ENCODE data around the gene PTCHD4.
"Not testable (repeated sequence)": the region's sequence is repeated elsewhere in the genome, so short reads cannot be mapped to it uniquely, and the experiment has no call there.

PTCHD4 gene

GRCh38 chr6:48110436-48111142 is 408 bp downstream of the PTCHD4 start:
- no peak overlapping the region for H3K27ac ChIP-seq (ENCODE audit: low read depth, low read length, poor library complexity, severe bottlenecking)
- no peak overlapping the region for H3K4me2 ChIP-seq (ENCODE audit: low read length)
- no peaks in the 10 kb centered on the region for H3K36me3 ChIP-seq (ENCODE audit: insufficient read depth, low read length)
- no peaks in the 10 kb centered on the region for H4K20me1 ChIP-seq (ENCODE audit: insufficient read depth, low read length)
- no peaks in the 10 kb centered on the region for H3K4me1 ChIP-seq (ENCODE audit: insufficient read depth, low read length, severe bottlenecking)
- H3K9me3 ChIP-seq (ENCODE audit: low read length), result no peaks in the 10 kb centered on the region
- no peaks in the 10 kb centered on the region for H3K9me2 ChIP-seq (ENCODE audit: low read depth, low read length)
- no peak overlapping the region for H2AFZ ChIP-seq (ENCODE audit: low read length)
- no peak overlapping the region for H3K4me3 ChIP-seq (ENCODE audit: low read depth, low read length, poor library complexity, severe bottlenecking)
- TF ChIP-seq CTCF (IDR thresholded peaks at IDR 0.05; ENCODE audit: low read length), result no peak
- no peak for TF ChIP-seq EZH2 (IDR thresholded peaks at IDR 0.05; ENCODE audit: borderline replicate concordance, low read length)
- no peaks in the 10 kb centered on the region for H3K27me3 ChIP-seq (ENCODE audit: insufficient read depth, low read length)
- no peaks in the 10 kb centered on the region for H3K79me2 ChIP-seq (ENCODE audit: insufficient read depth, low read length)
- H3K9ac ChIP-seq (ENCODE audit: low read length), result no peak overlapping the region
- H3F3A ChIP-seq (ENCODE audit: insufficient read depth, low read length), result no peaks in the 10 kb centered on the region

GRCh38 chr6:48109944-48110343 is 1.1 kb downstream of the PTCHD4 start:
- H3K4me3 ChIP-seq (ENCODE audit: low read depth, low read length, poor library complexity, severe bottlenecking), result no peak overlapping the region

GRCh38 chr6:48102476-48103195 is 8.4 kb downstream of the PTCHD4 start:
- not testable (repeated sequence) for H3K9me2 ChIP-seq (ENCODE audit: low read depth, low read length); H3K79me2 ChIP-seq (ENCODE audit: insufficient read depth, low read length); H3K27me3 ChIP-seq (ENCODE audit: insufficient read depth, low read length); H3F3A ChIP-seq (ENCODE audit: insufficient read depth, low read length); H3K36me3 ChIP-seq (ENCODE audit: insufficient read depth, low read length); H3K9me3 ChIP-seq (ENCODE audit: low read length); H3K4me1 ChIP-seq (ENCODE audit: insufficient read depth, low read length, severe bottlenecking); H3K27ac ChIP-seq (ENCODE audit: low read depth, low read length, poor library complexity, severe bottlenecking); H3K4me3 ChIP-seq (ENCODE audit: low read depth, low read length, poor library complexity, severe bottlenecking); H2AFZ ChIP-seq (ENCODE audit: low read length); H4K20me1 ChIP-seq (ENCODE audit: insufficient read depth, low read length); H3K4me2 ChIP-seq (ENCODE audit: low read length); H3K9ac ChIP-seq (ENCODE audit: low read length)

More at GRCh38 chr6:48109944-48110343, 1.1 kb downstream of the PTCHD4 start:
- no peak for TF ChIP-seq CTCF (IDR thresholded peaks at IDR 0.05; ENCODE audit: low read length)
- TF ChIP-seq EZH2 (IDR thresholded peaks at IDR 0.05; ENCODE audit: borderline replicate concordance, low read length), result no peak
- no peak overlapping the region for H3K27ac ChIP-seq (ENCODE audit: low read depth, low read length, poor library complexity, severe bottlenecking)
- H3K4me1 ChIP-seq (ENCODE audit: insufficient read depth, low read length, severe bottlenecking), result no peaks in the 10 kb centered on the region
- no peaks in the 10 kb centered on the region for H4K20me1 ChIP-seq (ENCODE audit: insufficient read depth, low read length)
- no peaks in the 10 kb centered on the region for H3F3A ChIP-seq (ENCODE audit: insufficient read depth, low read length)
- no peaks in the 10 kb centered on the region for H3K9me3 ChIP-seq (ENCODE audit: low read length)
- H3K79me2 ChIP-seq (ENCODE audit: insufficient read depth, low read length), result no peaks in the 10 kb centered on the region
- H2AFZ ChIP-seq (ENCODE audit: low read length), result no peak overlapping the region
- no peaks in the 10 kb centered on the region for H3K27me3 ChIP-seq (ENCODE audit: insufficient read depth, low read length)
- no peak overlapping the region for H3K4me2 ChIP-seq (ENCODE audit: low read length)
- H3K9me2 ChIP-seq (ENCODE audit: low read depth, low read length), result no peaks in the 10 kb centered on the region
- no peak overlapping the region for H3K9ac ChIP-seq (ENCODE audit: low read length)
- no peaks in the 10 kb centered on the region for H3K36me3 ChIP-seq (ENCODE audit: insufficient read depth, low read length)

Measured in OCI-LY1 (cell line).